ENCODE measurements around the gene MYH1. TPM values are rescaled to one million over a fixed set of nuclear protein-coding genes. Genes with fewer than 3 reads are reported as not detected.

Gene MYH1
- total RNA-seq, 1 donor from 2014 or later = not detected

GRCh38 chr17:10526517-10526916 lies 8.2 kb upstream of the MYH1 start:
- H3K36me3 Mint-ChIP-seq (ENCODE audit: low read depth, unreplicated experiment) = no peaks in the 10 kb centered on the region
- no peak overlapping the region for H3K27ac ChIP-seq (ENCODE audit: low read depth, low read length)

DNA sequence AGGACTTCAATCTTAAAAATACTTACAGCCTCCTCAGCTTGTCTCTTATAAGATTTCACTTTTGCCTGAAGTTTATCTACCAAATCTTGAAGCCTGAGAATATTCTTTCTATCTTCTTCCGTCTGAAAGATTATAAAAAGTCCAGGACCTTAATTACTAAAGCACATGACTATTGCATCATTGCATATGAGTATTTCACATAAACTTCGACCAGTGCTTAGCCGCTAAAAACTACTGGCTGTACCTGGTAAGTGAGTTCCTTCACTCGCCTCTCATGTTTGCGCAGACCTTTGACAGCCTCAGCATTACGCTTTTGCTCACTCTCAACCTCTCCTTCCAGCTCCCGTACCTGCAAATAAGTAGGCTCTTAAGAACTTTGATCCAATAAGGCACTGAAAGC lies 4.7 kb upstream of the MYH1 start:
- TF ChIP-seq CTCF (IDR thresholded peaks at IDR 0.05; ENCODE audit: insufficient read depth, low read depth, low read length) (no peak), EZH2 (IDR thresholded peaks at IDR 0.05; ENCODE audit: insufficient read depth, low read length) (no peak)
- Mint-ChIP-seq H3K27ac (ENCODE audit: unreplicated experiment) (no peak overlapping the region), H3K4me3 (ENCODE audit: unreplicated experiment) (no peak overlapping the region), H3K27me3 (ENCODE audit: low read depth, unreplicated experiment) (no peaks in the 10 kb centered on the region), H3K4me1 (ENCODE audit: low read depth, unreplicated experiment) (no peaks in the 10 kb centered on the region), H3K36me3 (ENCODE audit: low read depth, unreplicated experiment) (no peaks in the 10 kb centered on the region), H3K9me3 (ENCODE audit: unreplicated experiment) (no peaks in the 10 kb centered on the region)
- Histone ChIP-seq H3K79me2 (ENCODE audit: insufficient read depth, low read length) (no peaks in the 10 kb centered on the region), H4K20me1 (ENCODE audit: insufficient read depth, low read length) (no peaks in the 10 kb centered on the region), H3K9me3 (ENCODE audit: insufficient read depth, low read depth, low read length) (peaks cover 6% of the 10 kb centered on the region), H3K4me2 (ENCODE audit: low read length) (no peak overlapping the region), H3K27me3 (ENCODE audit: insufficient read depth, low read length) (no peaks in the 10 kb centered on the region), H3K9ac (ENCODE audit: low read length) (no peak overlapping the region), H2AFZ (ENCODE audit: low read depth, low read length) (no peak overlapping the region), H3K36me3 (ENCODE audit: insufficient read depth, low read length) (no peaks in the 10 kb centered on the region), H3K4me3 (ENCODE audit: insufficient read depth, low read depth, low read length) (no peak overlapping the region), H3K4me1 (ENCODE audit: insufficient read depth, low read length) (no peaks in the 10 kb centered on the region), H3K27ac (ENCODE audit: low read depth, low read length) (no peak overlapping the region)
- FAIRE-seq (no peak), DNase-seq (ENCODE audit: low read depth) (no peak)

More at GRCh38 chr17:10526517-10526916, 8.2 kb upstream of the MYH1 start:
- Mint-ChIP-seq H3K27me3 (ENCODE audit: low read depth, unreplicated experiment) (no peaks in the 10 kb centered on the region), H3K4me1 (ENCODE audit: low read depth, unreplicated experiment) (no peaks in the 10 kb centered on the region), H3K4me3 (ENCODE audit: unreplicated experiment) (no peak overlapping the region), H3K27ac (ENCODE audit: unreplicated experiment) (no peak overlapping the region), H3K9me3 (ENCODE audit: unreplicated experiment) (no peaks in the 10 kb centered on the region)
- no peak overlapping the region for H3K9ac ChIP-seq (ENCODE audit: low read length)
- H3K36me3 ChIP-seq (ENCODE audit: insufficient read depth, low read length) = no peaks in the 10 kb centered on the region
- no peaks in the 10 kb centered on the region for H3K27me3 ChIP-seq (ENCODE audit: insufficient read depth, low read length)
- no peaks in the 10 kb centered on the region for H4K20me1 ChIP-seq (ENCODE audit: insufficient read depth, low read length)
- no peak for FAIRE-seq
- no peak overlapping the region for H2AFZ ChIP-seq (ENCODE audit: low read depth, low read length)
- no peaks in the 10 kb centered on the region for H3K4me1 ChIP-seq (ENCODE audit: insufficient read depth, low read length)
- no peak for DNase-seq (ENCODE audit: low read depth)
- H3K4me2 ChIP-seq (ENCODE audit: low read length) = no peak overlapping the region
- no peak for TF ChIP-seq CTCF (IDR thresholded peaks at IDR 0.05; ENCODE audit: insufficient read depth, low read depth, low read length)
- TF ChIP-seq EZH2 (IDR thresholded peaks at IDR 0.05; ENCODE audit: insufficient read depth, low read length) = no peak
- H3K4me3 ChIP-seq (ENCODE audit: insufficient read depth, low read depth, low read length) = no peak overlapping the region
- peaks cover 6% of the 10 kb centered on the region for H3K9me3 ChIP-seq (ENCODE audit: insufficient read depth, low read depth, low read length)
- H3K79me2 ChIP-seq (ENCODE audit: insufficient read depth, low read length) = no peaks in the 10 kb centered on the region

DNA sequence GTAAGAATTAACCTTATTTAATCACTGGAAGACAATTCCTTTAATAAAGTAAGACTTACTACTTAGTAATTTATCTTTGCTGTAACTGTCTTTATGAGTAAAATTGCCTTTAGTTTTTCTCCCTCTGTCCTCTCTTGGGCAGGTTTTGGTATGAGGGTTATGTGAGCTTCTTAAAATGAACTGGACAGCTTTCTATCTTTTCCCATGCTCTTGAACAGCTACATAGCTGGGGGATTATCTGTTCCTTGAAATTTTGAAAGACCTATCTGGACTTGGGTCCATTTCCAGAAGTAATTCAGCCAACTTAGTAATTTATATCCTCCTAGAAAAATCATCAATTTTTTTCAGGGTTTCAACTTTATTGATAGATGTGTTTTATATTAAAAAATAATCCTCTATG lies 3.6 kb upstream of the MYH1 start:
- DNase-seq (ENCODE audit: low read depth) (no peak), FAIRE-seq (no peak)
- Mint-ChIP-seq H3K4me3 (ENCODE audit: unreplicated experiment) (no peak overlapping the region), H3K27ac (ENCODE audit: unreplicated experiment) (no peak overlapping the region), H3K36me3 (ENCODE audit: low read depth, unreplicated experiment) (no peaks in the 10 kb centered on the region), H3K27me3 (ENCODE audit: low read depth, unreplicated experiment) (no peaks in the 10 kb centered on the region), H3K9me3 (ENCODE audit: unreplicated experiment) (no peaks in the 10 kb centered on the region), H3K4me1 (ENCODE audit: low read depth, unreplicated experiment) (no peaks in the 10 kb centered on the region)
- Histone ChIP-seq H3K9me3 (ENCODE audit: insufficient read depth, low read depth, low read length) (no peaks in the 10 kb centered on the region), H3K4me2 (ENCODE audit: low read length) (no peak overlapping the region), H3K9ac (ENCODE audit: low read length) (no peak overlapping the region), H3K4me3 (ENCODE audit: insufficient read depth, low read depth, low read length) (no peak overlapping the region), H4K20me1 (ENCODE audit: insufficient read depth, low read length) (no peaks in the 10 kb centered on the region), H2AFZ (ENCODE audit: low read depth, low read length) (no peak overlapping the region), H3K4me1 (ENCODE audit: insufficient read depth, low read length) (no peaks in the 10 kb centered on the region), H3K79me2 (ENCODE audit: insufficient read depth, low read length) (no peaks in the 10 kb centered on the region), H3K27ac (ENCODE audit: low read depth, low read length) (no peak overlapping the region), H3K36me3 (ENCODE audit: insufficient read depth, low read length) (no peaks in the 10 kb centered on the region), H3K27me3 (ENCODE audit: insufficient read depth, low read length) (no peaks in the 10 kb centered on the region)
- TF ChIP-seq EZH2 (IDR thresholded peaks at IDR 0.05; ENCODE audit: insufficient read depth, low read length) (no peak), CTCF (IDR thresholded peaks at IDR 0.05; ENCODE audit: insufficient read depth, low read depth, low read length) (no peak)

Measured in astrocyte (in vitro differentiated cells and primary cell).